ENCODE measurements around the gene GRB10. TPM values are rescaled to one million over a fixed set of nuclear protein-coding genes. Genes with fewer than 3 reads are reported as not detected.

GRB10 gene
- total RNA-seq, 1 donor from 2014 or later, result 32.3 TPM

- DNase-seq (ENCODE audit: low read depth), result no peak
Measured at GRCh38 chr7:50803359-50804337, 21.0 kb upstream of the GRB10 start.

GRCh38 chr7:50801907-50802306 is 19.2 kb upstream of the GRB10 start:
- DNase-seq (ENCODE audit: low read depth), result no peak

- no peak for DNase-seq (ENCODE audit: low read depth)
Measured at GRCh38 chr7:50799873-50800272, 17.2 kb upstream of the GRB10 start.

GRCh38 chr7:50798126-50798525 is 15.4 kb upstream of the GRB10 start:
- DNase-seq (ENCODE audit: low read depth), result no peak

- peak; percentile 40 for DNase-seq (ENCODE audit: low read depth)
Measured at GRCh38 chr7:50795831-50796230, 13.1 kb upstream of the GRB10 start.

- DNase-seq (ENCODE audit: low read depth), result no peak
Measured at GRCh38 chr7:50795253-50795652, 12.6 kb upstream of the GRB10 start.

GRCh38 chr7:50793947-50794570 is 11.4 kb upstream of the GRB10 start:
- DNase-seq (ENCODE audit: low read depth), result no peak

GRCh38 chr7:50793120-50793946 is 10.6 kb upstream of the GRB10 start:
- peak; percentile 73 for DNase-seq (ENCODE audit: low read depth)

GRCh38 chr7:50792342-50793119 is 9.8 kb upstream of the GRB10 start:
- DNase-seq (ENCODE audit: low read depth), result peak; percentile 63

GRCh38 chr7:50791938-50792341 is 9.2 kb upstream of the GRB10 start:
- DNase-seq (ENCODE audit: low read depth), result peak; percentile 33

GRCh38 chr7:50791363-50791937 is 8.8 kb upstream of the GRB10 start:
- no peak for DNase-seq (ENCODE audit: low read depth)

- DNase-seq (ENCODE audit: low read depth), result no peak
Measured at GRCh38 chr7:50790381-50790780, 7.7 kb upstream of the GRB10 start.

GRCh38 chr7:50788382-50788781 is 5.7 kb upstream of the GRB10 start:
- no peak for DNase-seq (ENCODE audit: low read depth)

GRCh38 chr7:50787825-50788224 is 5.1 kb upstream of the GRB10 start:
- DNase-seq (ENCODE audit: low read depth), result no peak

GRCh38 chr7:50785346-50785745 is 2.6 kb upstream of the GRB10 start:
- no peak for DNase-seq (ENCODE audit: low read depth)

GRCh38 chr7:50783801-50784507 is 1.3 kb upstream of the GRB10 start:
- DNase-seq (ENCODE audit: low read depth), result peak; percentile 50

- no peak for DNase-seq (ENCODE audit: low read depth)
Measured at GRCh38 chr7:50783303-50783702, 607 bp upstream of the GRB10 start.

GRCh38 chr7:50781381-50782293 is 1.1 kb downstream of the GRB10 start:
- DNase-seq (ENCODE audit: low read depth), result no peak

GRCh38 chr7:50780436-50780835 is 2.3 kb downstream of the GRB10 start:
- no peak for DNase-seq (ENCODE audit: low read depth)
